SK-N-SH treated with all-trans-retinoic acid at 6 μM for 48 hours (cell line): ENCODE data around the gene RNF133.

Experiments used
- ATAC-seq: fragments of 200-7000 bp; cut with Tn5 transposase; 3 replicates; pipeline ENCODE4 v1.9.1; 2020; ENCODE audit warnings: mild to moderate bottlenecking, moderate library complexity
- ARNTL ChIP-seq: fragments of 450-650 bp; formaldehyde crosslinking; IDR thresholded peaks from 2 replicates; pipeline ENCODE4 v1.5.0; 2020; ENCODE audit warnings: low read depth, mild to moderate bottlenecking, moderate library complexity, borderline replicate concordance
- CSDC2 ChIP-seq: fragments of 250-450 bp; sonication (Bioruptor Pico); IDR thresholded peaks from 2 replicates; pipeline ENCODE4 v1.5.0; 2020; ENCODE audit warnings: mild to moderate bottlenecking, moderate library complexity
- CSRNP3 ChIP-seq: fragments of 250-450 bp; sonication (Bioruptor Pico); IDR thresholded peaks from 2 replicates; pipeline ENCODE4 v1.5.1; 2021; ENCODE audit warnings: mild to moderate bottlenecking, moderate library complexity
- GLIS3 ChIP-seq: fragments of 250-450 bp; sonication (Bioruptor Pico); IDR thresholded peaks from 2 replicates; pipeline ENCODE4 v1.5.0; 2020; ENCODE audit warnings: mild to moderate bottlenecking, moderate library complexity
- ISL1 ChIP-seq: fragments of 250-450 bp; sonication (Bioruptor Pico); IDR thresholded peaks from 2 replicates; pipeline ENCODE4 v2.1.2; 2022; ENCODE audit warnings: mild to moderate bottlenecking, moderate library complexity
- OSR1 ChIP-seq: fragments of 250-450 bp; sonication (Bioruptor Pico); IDR thresholded peaks from 2 replicates; pipeline ENCODE4 v1.8.0; 2022; ENCODE audit warnings: moderate library complexity, mild to moderate bottlenecking, inconsistent platforms
- PPARA ChIP-seq: fragments of 250-450 bp; sonication (Bioruptor Pico); IDR thresholded peaks from 2 replicates; pipeline ENCODE4 v1.5.0; 2020; ENCODE audit warnings: mild to moderate bottlenecking, borderline replicate concordance
- RARB ChIP-seq: fragments of 250-450 bp; sonication (Bioruptor Pico); IDR thresholded peaks from 2 replicates; pipeline ENCODE4 v1.8.0; 2021; ENCODE audit warnings: mild to moderate bottlenecking, moderate library complexity
- SNAI2 ChIP-seq: fragments of 250-450 bp; sonication (Bioruptor Pico); IDR thresholded peaks from 2 replicates; pipeline ENCODE4 v1.5.0; 2020; ENCODE audit warnings: mild to moderate bottlenecking, moderate library complexity
- TCF4 ChIP-seq: fragments of 250-450 bp; sonication (Bioruptor Pico); IDR thresholded peaks from 2 replicates; pipeline ENCODE4 v1.8.0; 2021; ENCODE audit warnings: mild to moderate bottlenecking, moderate library complexity, borderline replicate concordance
- ZC3H10 ChIP-seq: fragments of 250-450 bp; sonication (Bioruptor Pico); IDR thresholded peaks from 2 replicates; pipeline ENCODE4 v1.5.1; 2021; ENCODE audit warnings: mild to moderate bottlenecking, moderate library complexity
- ZFP3 ChIP-seq: fragments of 250-450 bp; sonication (Bioruptor Pico); IDR thresholded peaks from 2 replicates; pipeline ENCODE4 v1.5.0; 2020; ENCODE audit warnings: mild to moderate bottlenecking, moderate library complexity
- ZFP30 ChIP-seq: fragments of 450-650 bp; formaldehyde crosslinking; IDR thresholded peaks from 2 replicates; pipeline ENCODE4 v1.5.0; 2022; ENCODE audit warnings: mild to moderate bottlenecking, moderate library complexity
- ZNF565 ChIP-seq: fragments of 450-650 bp; formaldehyde crosslinking; conservative IDR thresholded peaks from 2 replicates; pipeline ENCODE4 v1.5.0; 2020; ENCODE audit warnings: low read depth, mild to moderate bottlenecking, moderate library complexity
- ZNF70 ChIP-seq: fragments of 450-650 bp; formaldehyde crosslinking; IDR thresholded peaks from 2 replicates; pipeline ENCODE4 v1.5.0; 2020; ENCODE audit warnings: mild to moderate bottlenecking, moderate library complexity
- ZNF8 ChIP-seq: fragments of 450-650 bp; formaldehyde crosslinking; IDR thresholded peaks from 2 replicates; pipeline ENCODE4 v1.5.0; 2020; ENCODE audit warnings: mild to moderate bottlenecking, moderate library complexity
- TF ChIP-seq, protein P1 (sequence below): fragments of 250-450 bp; sonication (Bioruptor Pico); IDR thresholded peaks from 2 replicates; pipeline ENCODE4 v1.5.1; 2020; ENCODE audit warnings: low read depth, mild to moderate bottlenecking, moderate library complexity
- TF ChIP-seq, protein P2 (sequence below): fragments of 250-450 bp; sonication (Bioruptor Pico); IDR thresholded peaks from 2 replicates; pipeline ENCODE4 v1.5.0; 2020; ENCODE audit warnings: mild to moderate bottlenecking, moderate library complexity
- TF ChIP-seq, protein P3 (sequence below): fragments of 250-450 bp; sonication (Bioruptor Pico); IDR thresholded peaks from 2 replicates; pipeline ENCODE4 v1.8.0; 2020; ENCODE audit warnings: mild to moderate bottlenecking, moderate library complexity, borderline replicate concordance

RNF133 gene

GRCh38 chr7:122727354-122727753 is 28.4 kb upstream of the RNF133 start:
- TF ChIP-seq ARNTL (CRISPR knock-in tag): no peak
- TF ChIP-seq, protein P1, sequence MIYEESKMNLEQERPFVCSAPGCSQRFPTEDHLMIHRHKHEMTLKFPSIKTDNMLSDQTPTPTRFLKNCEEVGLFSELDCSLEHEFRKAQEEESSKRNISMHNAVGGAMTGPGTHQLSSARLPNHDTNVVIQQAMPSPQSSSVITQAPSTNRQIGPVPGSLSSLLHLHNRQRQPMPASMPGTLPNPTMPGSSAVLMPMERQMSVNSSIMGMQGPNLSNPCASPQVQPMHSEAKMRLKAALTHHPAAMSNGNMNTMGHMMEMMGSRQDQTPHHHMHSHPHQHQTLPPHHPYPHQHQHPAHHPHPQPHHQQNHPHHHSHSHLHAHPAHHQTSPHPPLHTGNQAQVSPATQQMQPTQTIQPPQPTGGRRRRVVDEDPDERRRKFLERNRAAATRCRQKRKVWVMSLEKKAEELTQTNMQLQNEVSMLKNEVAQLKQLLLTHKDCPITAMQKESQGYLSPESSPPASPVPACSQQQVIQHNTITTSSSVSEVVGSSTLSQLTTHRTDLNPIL (CRISPR knock-in tag): no peak
- no peak for TF ChIP-seq ZNF8 (CRISPR knock-in tag)
- TF ChIP-seq, protein P2, sequence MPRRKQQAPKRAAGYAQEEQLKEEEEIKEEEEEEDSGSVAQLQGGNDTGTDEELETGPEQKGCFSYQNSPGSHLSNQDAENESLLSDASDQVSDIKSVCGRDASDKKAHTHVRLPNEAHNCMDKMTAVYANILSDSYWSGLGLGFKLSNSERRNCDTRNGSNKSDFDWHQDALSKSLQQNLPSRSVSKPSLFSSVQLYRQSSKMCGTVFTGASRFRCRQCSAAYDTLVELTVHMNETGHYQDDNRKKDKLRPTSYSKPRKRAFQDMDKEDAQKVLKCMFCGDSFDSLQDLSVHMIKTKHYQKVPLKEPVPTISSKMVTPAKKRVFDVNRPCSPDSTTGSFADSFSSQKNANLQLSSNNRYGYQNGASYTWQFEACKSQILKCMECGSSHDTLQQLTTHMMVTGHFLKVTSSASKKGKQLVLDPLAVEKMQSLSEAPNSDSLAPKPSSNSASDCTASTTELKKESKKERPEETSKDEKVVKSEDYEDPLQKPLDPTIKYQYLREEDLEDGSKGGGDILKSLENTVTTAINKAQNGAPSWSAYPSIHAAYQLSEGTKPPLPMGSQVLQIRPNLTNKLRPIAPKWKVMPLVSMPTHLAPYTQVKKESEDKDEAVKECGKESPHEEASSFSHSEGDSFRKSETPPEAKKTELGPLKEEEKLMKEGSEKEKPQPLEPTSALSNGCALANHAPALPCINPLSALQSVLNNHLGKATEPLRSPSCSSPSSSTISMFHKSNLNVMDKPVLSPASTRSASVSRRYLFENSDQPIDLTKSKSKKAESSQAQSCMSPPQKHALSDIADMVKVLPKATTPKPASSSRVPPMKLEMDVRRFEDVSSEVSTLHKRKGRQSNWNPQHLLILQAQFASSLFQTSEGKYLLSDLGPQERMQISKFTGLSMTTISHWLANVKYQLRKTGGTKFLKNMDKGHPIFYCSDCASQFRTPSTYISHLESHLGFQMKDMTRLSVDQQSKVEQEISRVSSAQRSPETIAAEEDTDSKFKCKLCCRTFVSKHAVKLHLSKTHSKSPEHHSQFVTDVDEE (CRISPR knock-in tag): no peak
- no peak for TF ChIP-seq ZFP3
- TF ChIP-seq PPARA (CRISPR knock-in tag): no peak
- TF ChIP-seq SNAI2 (CRISPR knock-in tag): no peak
- no peak for ATAC-seq

DNA sequence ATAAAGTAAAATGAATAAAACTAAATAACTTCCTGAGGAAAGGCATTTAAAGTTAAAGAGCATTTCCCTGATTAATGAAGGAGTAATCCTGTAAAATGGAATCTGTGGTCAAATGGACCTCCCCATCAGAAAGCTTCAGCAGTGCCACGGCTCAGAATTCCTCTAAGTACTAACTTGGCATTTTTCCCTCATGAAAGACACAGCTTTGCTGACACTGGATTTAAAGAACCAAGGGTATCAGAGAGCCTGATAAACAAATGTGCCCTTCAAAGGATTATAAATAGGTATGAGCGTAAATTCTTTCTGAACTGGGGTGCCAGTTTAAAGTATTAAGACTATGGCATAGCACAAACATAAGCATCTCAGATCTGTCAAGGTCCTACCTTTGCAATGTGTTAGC is 28.0 kb upstream of the RNF133 start:
- TF ChIP-seq, protein P3, sequence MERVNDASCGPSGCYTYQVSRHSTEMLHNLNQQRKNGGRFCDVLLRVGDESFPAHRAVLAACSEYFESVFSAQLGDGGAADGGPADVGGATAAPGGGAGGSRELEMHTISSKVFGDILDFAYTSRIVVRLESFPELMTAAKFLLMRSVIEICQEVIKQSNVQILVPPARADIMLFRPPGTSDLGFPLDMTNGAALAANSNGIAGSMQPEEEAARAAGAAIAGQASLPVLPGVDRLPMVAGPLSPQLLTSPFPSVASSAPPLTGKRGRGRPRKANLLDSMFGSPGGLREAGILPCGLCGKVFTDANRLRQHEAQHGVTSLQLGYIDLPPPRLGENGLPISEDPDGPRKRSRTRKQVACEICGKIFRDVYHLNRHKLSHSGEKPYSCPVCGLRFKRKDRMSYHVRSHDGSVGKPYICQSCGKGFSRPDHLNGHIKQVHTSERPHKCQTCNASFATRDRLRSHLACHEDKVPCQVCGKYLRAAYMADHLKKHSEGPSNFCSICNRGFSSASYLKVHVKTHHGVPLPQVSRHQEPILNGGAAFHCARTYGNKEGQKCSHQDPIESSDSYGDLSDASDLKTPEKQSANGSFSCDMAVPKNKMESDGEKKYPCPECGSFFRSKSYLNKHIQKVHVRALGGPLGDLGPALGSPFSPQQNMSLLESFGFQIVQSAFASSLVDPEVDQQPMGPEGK (CRISPR knock-in tag): no peak
- TF ChIP-seq GLIS3 (no peak), CSDC2 (CRISPR knock-in tag) (no peak), ZNF70 (CRISPR knock-in tag) (no peak), ARNTL (CRISPR knock-in tag) (no peak), ZFP3 (no peak)
- ATAC-seq: no peak

- TF ChIP-seq, protein P2 (CRISPR knock-in tag): no peak
- TF ChIP-seq ZNF565 (CRISPR knock-in tag) (no peak), ZNF70 (CRISPR knock-in tag) (no peak), GLIS3 (no peak), OSR1 (CRISPR knock-in tag) (no peak), CSRNP3 (CRISPR knock-in tag) (no peak), CSDC2 (CRISPR knock-in tag) (no peak), ZFP3 (no peak), ZFP30 (no peak), ISL1 (no peak), PPARA (CRISPR knock-in tag) (no peak), TCF4 (no peak), ZC3H10 (CRISPR knock-in tag) (no peak), RARB (CRISPR knock-in tag) (no peak)
- TF ChIP-seq, protein P1 (CRISPR knock-in tag): no peak
- ATAC-seq: no peak
Observed at GRCh38 chr7:122724366-122724765, 25.4 kb upstream of the RNF133 start.
